Amniotic stem cell (primary cell): ENCODE data around the gene LANCL2.
"Not testable (repeated sequence)": the region's sequence is repeated elsewhere in the genome, so short reads cannot be mapped to it uniquely, and the experiment has no call there.

Experiments used
- DNase-seq: peaks from one replicate; lab custom pipeline; 2025; lab: John Stamatoyannopoulos, UW

Gene LANCL2

GRCh38 chr7:55405856-55406541 is 40.9 kb downstream of the LANCL2 start:
- DNase-seq: no peak

DNA sequence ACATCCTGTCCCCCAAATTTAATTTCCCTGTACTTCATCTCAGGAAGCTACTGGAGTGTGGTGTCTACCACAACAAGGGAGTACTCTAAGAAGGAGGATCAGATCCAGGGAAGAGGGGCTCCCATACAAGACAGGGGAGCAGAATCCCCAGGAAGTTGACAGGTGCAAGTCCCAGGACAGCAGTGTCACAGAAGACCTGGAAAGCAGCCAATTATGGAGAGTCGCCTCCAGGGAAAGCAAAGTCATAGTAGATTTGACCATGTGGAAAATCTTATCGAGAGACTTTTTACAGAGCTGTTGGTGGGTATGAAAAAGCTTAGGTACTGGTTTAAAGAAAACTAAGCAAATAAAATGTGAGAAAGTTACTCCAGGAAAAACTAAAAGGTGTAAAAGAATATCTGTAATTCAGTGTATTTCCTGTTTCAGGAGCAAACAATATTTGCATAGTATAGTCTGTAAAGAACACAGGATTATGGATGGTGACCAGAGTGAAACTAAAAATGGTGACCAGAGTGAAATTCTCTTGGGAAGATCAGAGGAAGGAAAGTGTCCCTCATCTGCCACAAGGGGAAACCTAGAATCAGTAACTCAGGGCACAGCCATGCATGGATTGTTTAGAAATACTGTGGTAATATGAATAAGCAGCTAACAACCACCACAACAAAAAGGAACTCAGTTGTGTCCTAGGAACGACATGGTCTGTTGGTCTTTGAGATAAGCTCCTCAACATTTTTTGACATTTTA is 44.5 kb downstream of the LANCL2 start:
- DNase-seq: no peak

- no peak for DNase-seq
Observed at GRCh38 chr7:55410667-55411239, 45.6 kb downstream of the LANCL2 start.

GRCh38 chr7:55411844-55412243 is 46.7 kb downstream of the LANCL2 start:
- no peak for DNase-seq

- no peak for DNase-seq
Observed at GRCh38 chr7:55413442-55413841, 48.3 kb downstream of the LANCL2 start.

DNA sequence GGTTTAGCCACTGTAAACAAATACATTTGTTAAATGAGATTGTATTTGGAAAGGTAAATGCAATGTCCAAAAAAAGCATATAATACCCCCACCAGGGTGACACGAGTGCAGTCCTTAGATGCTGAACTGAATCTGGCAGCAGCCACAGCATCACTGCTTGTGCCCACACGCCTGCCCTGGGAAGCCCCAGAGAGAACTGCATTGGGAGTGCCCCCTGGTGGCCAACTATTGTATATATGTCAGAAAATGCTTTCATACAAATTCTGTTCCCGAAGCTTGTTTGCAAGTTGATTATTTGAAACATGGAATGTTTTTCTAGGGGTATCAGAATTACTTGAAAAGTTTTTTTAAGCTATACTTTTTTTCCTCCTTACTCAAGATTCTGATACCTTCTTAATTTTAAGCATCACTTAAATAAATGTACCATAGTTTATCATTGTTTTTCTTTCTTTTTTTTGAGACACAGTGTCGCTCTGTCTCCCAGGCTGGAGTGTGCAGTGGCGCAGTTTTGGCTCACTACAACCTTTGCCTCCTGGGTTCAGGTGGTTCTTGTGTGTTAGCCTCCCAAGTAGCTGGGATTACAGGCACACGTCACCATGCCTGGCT is 50.1 kb downstream of the LANCL2 start:
- DNase-seq: peak; percentile 67

GRCh38 chr7:55417456-55417855 is 52.3 kb downstream of the LANCL2 start:
- DNase-seq: not testable (repeated sequence)

GRCh38 chr7:55420530-55420929 is 55.4 kb downstream of the LANCL2 start:
- DNase-seq: no peak

GRCh38 chr7:55423277-55423711 is 58.2 kb downstream of the LANCL2 start:
- no peak for DNase-seq

DNA sequence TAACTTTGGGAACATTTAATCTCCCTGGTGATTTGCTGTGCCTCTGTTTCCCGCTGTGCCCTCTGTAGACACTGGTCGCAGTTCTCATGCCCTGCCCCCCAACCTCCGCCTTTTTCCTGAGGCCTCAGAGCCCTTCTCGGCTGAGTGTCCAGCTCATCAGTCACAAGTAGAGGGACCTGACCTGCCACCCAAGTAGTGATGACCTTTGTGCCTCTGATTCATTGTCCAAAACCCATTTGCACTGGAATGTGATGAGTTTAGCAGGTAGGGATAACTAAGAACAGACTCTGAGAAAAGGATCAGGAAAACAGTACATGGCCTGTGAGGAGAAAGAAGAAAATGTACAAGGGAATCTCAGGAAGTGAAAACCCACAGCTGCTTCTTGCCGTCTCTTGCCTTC is 58.8 kb downstream of the LANCL2 start:
- DNase-seq: no peak

GRCh38 chr7:55425141-55425752 is 60.1 kb downstream of the LANCL2 start:
- no peak for DNase-seq

GRCh38 chr7:55426676-55427075 is 61.5 kb downstream of the LANCL2 start:
- DNase-seq: no peak

GRCh38 chr7:55427342-55427741 is 62.2 kb downstream of the LANCL2 start:
- DNase-seq: no peak

DNA sequence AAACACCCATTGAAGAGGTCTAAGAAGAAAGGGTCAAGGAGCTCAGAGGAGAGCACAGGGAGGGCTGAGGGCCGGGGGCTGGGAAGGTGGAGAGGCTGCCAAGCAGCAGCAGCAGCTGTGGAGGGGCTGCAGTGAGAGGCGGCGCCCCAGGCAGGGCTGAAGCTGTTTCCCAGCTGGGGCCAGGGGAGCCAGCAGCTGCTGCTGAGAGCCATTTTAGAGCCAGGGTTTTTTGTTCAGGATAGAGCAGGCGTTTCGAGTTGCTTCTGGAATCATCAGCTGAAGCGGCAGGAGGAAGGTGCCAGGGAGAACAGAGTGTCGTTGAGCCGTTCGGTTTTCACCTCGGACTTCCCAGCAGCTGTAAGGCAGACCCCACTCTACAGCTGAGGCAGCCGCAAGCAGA is 62.7 kb downstream of the LANCL2 start:
- DNase-seq: no peak

DNA sequence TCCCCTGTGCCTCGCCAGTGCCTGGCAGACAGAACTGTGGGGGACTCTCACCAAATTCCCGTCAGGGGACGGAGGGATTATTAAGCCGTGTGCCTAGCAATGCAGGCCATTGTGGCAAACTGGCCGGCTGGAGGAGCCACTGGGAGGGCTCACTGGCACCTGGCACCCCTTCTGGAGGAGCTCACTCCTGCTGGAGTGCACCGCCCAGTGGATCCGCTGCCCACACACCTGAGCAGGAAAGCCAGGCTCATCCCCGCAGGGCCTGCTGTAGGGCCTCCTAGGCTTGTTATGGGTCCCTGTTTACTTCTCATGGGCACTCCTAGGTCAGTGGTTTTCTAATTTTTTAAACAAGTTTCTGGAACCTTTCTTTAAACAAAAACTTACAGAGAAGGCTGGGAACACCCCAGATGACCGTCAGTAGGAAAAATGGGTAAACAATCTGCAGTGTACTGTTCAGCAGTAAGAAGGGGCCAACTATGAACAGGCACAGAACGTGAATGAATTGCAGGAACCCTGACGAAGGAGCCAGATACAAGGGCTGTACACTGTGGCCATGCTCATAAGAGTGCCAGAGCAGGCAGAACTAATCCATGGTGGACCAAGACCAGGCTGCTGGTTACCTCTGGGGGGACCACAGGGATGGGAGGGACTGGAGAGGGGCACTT is 64.8 kb downstream of the LANCL2 start:
- DNase-seq: no peak

DNA sequence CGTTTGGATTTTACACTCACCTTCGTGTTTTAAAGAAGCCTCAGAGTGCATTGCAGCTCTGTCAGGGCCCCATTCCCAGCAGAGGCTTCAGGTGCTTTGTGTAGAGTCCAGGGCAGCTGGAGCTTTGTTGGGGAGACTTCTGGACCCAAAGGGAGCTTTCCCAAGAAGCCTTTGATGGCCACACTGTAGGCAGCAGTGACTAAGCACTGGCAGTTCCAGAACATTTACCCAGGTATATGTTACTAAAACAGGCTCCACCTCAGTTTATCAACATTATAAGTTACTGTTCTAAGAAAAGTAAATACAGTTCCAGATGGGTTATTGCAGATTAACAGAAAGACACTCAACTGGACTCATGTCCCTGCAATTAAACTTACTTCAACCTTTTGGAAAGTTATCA is 66.8 kb downstream of the LANCL2 start:
- no peak for DNase-seq

- no peak for DNase-seq
Observed at GRCh38 chr7:55432506-55432905, 67.4 kb downstream of the LANCL2 start.

- DNase-seq: no peak
Observed at GRCh38 chr7:55432939-55433784, 68.0 kb downstream of the LANCL2 start.

- DNase-seq: no peak
Observed at GRCh38 chr7:55435466-55435865, 70.3 kb downstream of the LANCL2 start.

DNA sequence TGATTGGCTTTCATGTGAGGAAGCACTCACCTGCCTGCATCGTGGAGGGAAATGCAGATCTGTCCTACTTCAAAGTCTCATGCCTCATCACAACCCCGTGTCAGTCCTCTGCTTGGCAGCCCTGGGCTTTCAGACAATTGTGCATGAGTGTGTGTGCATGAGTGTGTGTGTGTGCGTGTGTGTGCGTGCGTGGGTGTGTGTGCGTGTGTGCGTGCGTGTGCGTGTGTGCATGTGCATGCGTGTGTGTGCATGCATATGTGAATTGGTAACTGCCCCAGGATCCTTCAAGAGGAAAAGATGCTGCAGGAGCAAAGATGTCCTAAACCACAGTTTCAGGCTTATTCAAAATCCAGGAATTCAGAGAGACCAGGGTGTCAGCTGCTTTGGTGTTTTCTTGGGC is 71.3 kb downstream of the LANCL2 start:
- DNase-seq: no peak

- DNase-seq: no peak
Observed at GRCh38 chr7:55437375-55437774, 72.2 kb downstream of the LANCL2 start.
